Uterus (tissue), 2 donors: ENCODE measurements around the gene MASP2.

Experiments used
- POLR2A ChIP-seq, 2 donors: fragments of 450-650 bp; IDR thresholded peaks; one replicate each; pipeline ENCODE4 v1.6.1; 2016; ENCODE audit warnings: antibody characterized with exemption in 2 of 2, mild to moderate bottlenecking in 1 of 2, moderate library complexity in 1 of 2
- TF ChIP-seq, protein P1 (sequence below), 4 experiments: fragments of 200-600 bp in 2 of 4; fragments of 450-650 bp in 2 of 4; sonication (generic) in 2 of 4; IDR thresholded peaks; one replicate each; pipeline ENCODE4 v1.5.1; 2016 to 2019; ENCODE audit warnings: antibody characterized with exemption in 4 of 4, mild to moderate bottlenecking in 2 of 4, moderate library complexity in 1 of 4

- TF ChIP-seq, protein P1, sequence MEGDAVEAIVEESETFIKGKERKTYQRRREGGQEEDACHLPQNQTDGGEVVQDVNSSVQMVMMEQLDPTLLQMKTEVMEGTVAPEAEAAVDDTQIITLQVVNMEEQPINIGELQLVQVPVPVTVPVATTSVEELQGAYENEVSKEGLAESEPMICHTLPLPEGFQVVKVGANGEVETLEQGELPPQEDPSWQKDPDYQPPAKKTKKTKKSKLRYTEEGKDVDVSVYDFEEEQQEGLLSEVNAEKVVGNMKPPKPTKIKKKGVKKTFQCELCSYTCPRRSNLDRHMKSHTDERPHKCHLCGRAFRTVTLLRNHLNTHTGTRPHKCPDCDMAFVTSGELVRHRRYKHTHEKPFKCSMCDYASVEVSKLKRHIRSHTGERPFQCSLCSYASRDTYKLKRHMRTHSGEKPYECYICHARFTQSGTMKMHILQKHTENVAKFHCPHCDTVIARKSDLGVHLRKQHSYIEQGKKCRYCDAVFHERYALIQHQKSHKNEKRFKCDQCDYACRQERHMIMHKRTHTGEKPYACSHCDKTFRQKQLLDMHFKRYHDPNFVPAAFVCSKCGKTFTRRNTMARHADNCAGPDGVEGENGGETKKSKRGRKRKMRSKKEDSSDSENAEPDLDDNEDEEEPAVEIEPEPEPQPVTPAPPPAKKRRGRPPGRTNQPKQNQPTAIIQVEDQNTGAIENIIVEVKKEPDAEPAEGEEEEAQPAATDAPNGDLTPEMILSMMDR (IDR thresholded peaks at IDR 0.05), result no peak
- TF ChIP-seq POLR2A (IDR thresholded peaks at IDR 0.05), result no peak
Measured at GRCh38 chr1:11044849-11045427, 2.1 kb downstream of the MASP2 start.
